Breast epithelium (tissue), 3 donors: Measurements from ENCODE around the gene TFPI.

Experiments
- CTCF ChIP-seq, 3 donors: fragments of 450-650 bp; IDR thresholded peaks; one replicate each; pipeline ENCODE4 v1.5.1; 2016 to 2017; ENCODE audit warnings: antibody characterized with exemption in 3 of 3, mild to moderate bottlenecking in 3 of 3, moderate library complexity in 3 of 3
- POLR2A ChIP-seq: fragments of 450-650 bp; IDR thresholded peaks from one replicate; pipeline ENCODE4 v1.6.1; 2016; ENCODE audit warnings: antibody characterized with exemption, mild to moderate bottlenecking, moderate library complexity

- TF ChIP-seq POLR2A (no peak), CTCF (IDR thresholded peaks at IDR 0.05) (no peak)
Observed at GRCh38 chr2:187477051-187477450, 77.2 kb downstream of the TFPI start.
